Measurements from ENCODE around the gene PIBF1. TPM values are rescaled to one million over a fixed set of nuclear protein-coding genes. Genes with fewer than 3 reads are reported as not detected.

The PIBF1 gene
- total and polyA plus RNA-seq, 7 donors, result 6.5 to 24.0 (median 17.7) TPM

- 90 to 91% methylated on average over 5 of the region's 5 CpGs for WGBS, 2 donors
- no peak overlapping the region for H3K4me3 ChIP-seq
- no peak for TF ChIP-seq EP300 (IDR thresholded peaks at IDR 0.05)
- no peak for TF ChIP-seq POLR2AphosphoS5 (IDR thresholded peaks at IDR 0.05)
- no peak for TF ChIP-seq POLR2A (IDR thresholded peaks at IDR 0.05)
- TF ChIP-seq, protein P1, sequence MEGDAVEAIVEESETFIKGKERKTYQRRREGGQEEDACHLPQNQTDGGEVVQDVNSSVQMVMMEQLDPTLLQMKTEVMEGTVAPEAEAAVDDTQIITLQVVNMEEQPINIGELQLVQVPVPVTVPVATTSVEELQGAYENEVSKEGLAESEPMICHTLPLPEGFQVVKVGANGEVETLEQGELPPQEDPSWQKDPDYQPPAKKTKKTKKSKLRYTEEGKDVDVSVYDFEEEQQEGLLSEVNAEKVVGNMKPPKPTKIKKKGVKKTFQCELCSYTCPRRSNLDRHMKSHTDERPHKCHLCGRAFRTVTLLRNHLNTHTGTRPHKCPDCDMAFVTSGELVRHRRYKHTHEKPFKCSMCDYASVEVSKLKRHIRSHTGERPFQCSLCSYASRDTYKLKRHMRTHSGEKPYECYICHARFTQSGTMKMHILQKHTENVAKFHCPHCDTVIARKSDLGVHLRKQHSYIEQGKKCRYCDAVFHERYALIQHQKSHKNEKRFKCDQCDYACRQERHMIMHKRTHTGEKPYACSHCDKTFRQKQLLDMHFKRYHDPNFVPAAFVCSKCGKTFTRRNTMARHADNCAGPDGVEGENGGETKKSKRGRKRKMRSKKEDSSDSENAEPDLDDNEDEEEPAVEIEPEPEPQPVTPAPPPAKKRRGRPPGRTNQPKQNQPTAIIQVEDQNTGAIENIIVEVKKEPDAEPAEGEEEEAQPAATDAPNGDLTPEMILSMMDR (IDR thresholded peaks at IDR 0.05), result no peak
- H3K36me3 ChIP-seq, result no peaks in the 10 kb centered on the region
- intact Hi-C loops (cut with DNase I), result no loop called here
- H3K27ac ChIP-seq, result no peak overlapping the region
- DNase-seq, result no peak
- no peaks in the 10 kb centered on the region for H3K9me3 ChIP-seq
- no peaks in the 10 kb centered on the region for H3K4me1 ChIP-seq
- no peaks in the 10 kb centered on the region for H3K27me3 ChIP-seq
Measured at GRCh38 chr13:73025217-73026012, 243.5 kb downstream of the PIBF1 start.

DNA sequence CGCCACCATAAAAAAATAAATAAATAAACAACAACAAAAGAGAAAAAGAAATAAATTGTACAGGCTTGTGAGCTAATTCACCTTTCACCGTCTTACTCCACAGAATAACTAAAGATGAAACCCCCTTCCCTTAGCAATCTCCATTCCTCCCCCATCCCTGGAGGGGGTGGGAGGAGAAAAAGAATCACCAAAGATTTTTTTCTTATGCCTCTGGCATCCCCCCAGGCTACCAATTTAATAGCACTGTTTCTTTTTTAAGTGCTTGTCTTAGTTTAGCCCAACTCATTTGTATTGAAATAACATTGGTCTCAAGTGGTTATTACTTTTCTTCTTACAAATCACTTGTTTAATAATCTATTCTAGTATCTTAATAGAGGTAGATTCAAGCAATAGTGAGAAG is 253.0 kb downstream of the PIBF1 start:
- no peaks in the 10 kb centered on the region for H3K4me1 ChIP-seq
- H3K9me3 ChIP-seq, result no peaks in the 10 kb centered on the region
- no peak for TF ChIP-seq EP300 (IDR thresholded peaks at IDR 0.05)
- TF ChIP-seq POLR2A (IDR thresholded peaks at IDR 0.05), result no peak
- H3K36me3 ChIP-seq, result no peaks in the 10 kb centered on the region
- no peak for DNase-seq
- H3K4me3 ChIP-seq, result no peak overlapping the region
- no peak overlapping the region for H3K27ac ChIP-seq
- 90 to 95% methylated on average over 2 of the region's 2 CpGs for WGBS, 2 donors
- no peaks in the 10 kb centered on the region for H3K27me3 ChIP-seq
- intact Hi-C loops (cut with DNase I), result no loop called here

DNA sequence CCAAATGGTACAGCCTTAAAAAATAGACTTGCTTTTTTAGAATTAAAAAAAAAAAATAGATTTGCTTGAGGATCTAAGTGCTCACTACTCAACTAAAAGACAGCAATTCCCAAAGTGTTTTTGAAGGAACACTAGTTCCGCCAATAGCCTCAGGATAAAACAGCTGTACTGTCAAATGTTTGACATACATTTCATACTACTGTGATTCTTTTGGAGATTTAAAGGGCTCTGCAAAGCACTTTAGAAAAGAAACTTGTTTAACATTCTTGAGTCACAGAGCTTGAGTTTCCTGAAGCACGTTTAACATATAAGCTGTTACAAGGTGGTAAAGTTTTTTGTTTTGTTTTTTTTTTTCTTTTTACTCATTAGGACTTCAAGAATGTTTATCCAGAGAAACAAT is 253.7 kb downstream of the PIBF1 start:
- intact Hi-C loops (cut with DNase I), result no loop called here
- TF ChIP-seq EP300 (IDR thresholded peaks at IDR 0.05), result no peak
- TF ChIP-seq POLR2A (IDR thresholded peaks at IDR 0.05), result no peak
- no peak for TF ChIP-seq POLR2AphosphoS5 (IDR thresholded peaks at IDR 0.05)
- TF ChIP-seq, protein P1 (IDR thresholded peaks at IDR 0.05), result no peak

GRCh38 chr13:73036566-73036965 is 254.6 kb downstream of the PIBF1 start:
- 95 to 96% methylated on average over 4 of the region's 4 CpGs for WGBS, 2 donors

More for the DNA sequence above, 253.7 kb downstream of the PIBF1 start:
- DNase-seq, result no peak
- WGBS, 2 donors, result 60 to 72% methylated on average over 2 of the region's 2 CpGs
- Histone ChIP-seq H3K4me1 (no peaks in the 10 kb centered on the region), H3K4me3 (no peak overlapping the region), H3K27me3 (no peaks in the 10 kb centered on the region), H3K27ac (no peak overlapping the region), H3K9me3 (no peaks in the 10 kb centered on the region), H3K36me3 (no peaks in the 10 kb centered on the region)

DNA sequence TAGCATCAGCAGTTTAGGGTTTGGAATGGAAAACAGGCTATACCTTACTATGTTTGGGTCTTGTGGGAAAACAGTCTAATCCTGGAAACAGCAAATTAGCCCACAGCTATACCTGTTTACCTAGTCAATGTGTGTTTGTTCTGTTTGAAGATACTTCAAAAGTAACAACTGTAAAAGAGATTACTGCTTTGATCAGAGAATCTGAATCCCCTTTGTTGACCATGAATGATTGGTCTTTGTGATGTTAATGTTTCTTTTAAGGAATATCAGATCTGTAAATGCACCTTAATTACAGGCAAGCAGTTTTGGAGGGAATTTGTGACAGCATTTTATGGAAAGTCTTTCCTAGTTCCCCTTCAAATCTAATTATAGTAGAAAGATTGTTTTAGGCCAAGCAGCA is 256.1 kb downstream of the PIBF1 start:
- DNase-seq, result no peak
- intact Hi-C loops (cut with DNase I), result no loop called here
- H3K9me3 ChIP-seq, result no peaks in the 10 kb centered on the region
- TF ChIP-seq, protein P1 (IDR thresholded peaks at IDR 0.05), result no peak
- TF ChIP-seq EP300 (IDR thresholded peaks at IDR 0.05) (no peak), POLR2A (IDR thresholded peaks at IDR 0.05) (no peak), POLR2AphosphoS5 (IDR thresholded peaks at IDR 0.05) (no peak)
- no peaks in the 10 kb centered on the region for H3K36me3 ChIP-seq
- H3K4me1 ChIP-seq, result no peaks in the 10 kb centered on the region
- no peak overlapping the region for H3K27ac ChIP-seq
- H3K4me3 ChIP-seq, result no peak overlapping the region
- no peaks in the 10 kb centered on the region for H3K27me3 ChIP-seq

More at GRCh38 chr13:73036566-73036965, 254.6 kb downstream of the PIBF1 start:
- H3K36me3 ChIP-seq, result no peaks in the 10 kb centered on the region
- intact Hi-C loops (cut with DNase I), result no loop called here
- H3K27ac ChIP-seq, result no peak overlapping the region
- no peaks in the 10 kb centered on the region for H3K9me3 ChIP-seq
- no peak overlapping the region for H3K4me3 ChIP-seq
- H3K27me3 ChIP-seq, result no peaks in the 10 kb centered on the region
- TF ChIP-seq POLR2AphosphoS5 (IDR thresholded peaks at IDR 0.05) (no peak), EP300 (IDR thresholded peaks at IDR 0.05) (no peak), POLR2A (IDR thresholded peaks at IDR 0.05) (no peak)
- TF ChIP-seq, protein P1 (IDR thresholded peaks at IDR 0.05), result no peak
- H3K4me1 ChIP-seq, result no peaks in the 10 kb centered on the region
- no peak for DNase-seq
